ENCODE data around the gene RAD50.
"Not testable (repeated sequence)": the region's sequence is repeated elsewhere in the genome, so short reads cannot be mapped to it uniquely, and the experiment has no call there.

The RAD50 gene

GRCh38 chr5:132540764-132541163 is 16.0 kb upstream of the RAD50 start:
- Histone ChIP-seq H3K9me3 (no peaks in the 10 kb centered on the region), H3K4me3 (ENCODE audit: low read depth, low read length) (no peak overlapping the region), H3K36me3 (no peaks in the 10 kb centered on the region), H3K4me1 (peaks cover 8% of the 10 kb centered on the region), H3K27me3 (no peaks in the 10 kb centered on the region)
- DNase-seq: no peak
- no peak for TF ChIP-seq CTCF (IDR thresholded peaks at IDR 0.05; ENCODE audit: low read depth, low read length)

GRCh38 chr5:132543472-132544201 is 13.1 kb upstream of the RAD50 start, which contains the start of gene IL5:
TSS of gene IL5 (minus strand) at chr5:132543522. CDS start at chr5:132543478, 44 bp downstream.
- DNase-seq: no peak
- no peaks in the 10 kb centered on the region for H3K27me3 ChIP-seq
- H3K9me3 ChIP-seq: no peaks in the 10 kb centered on the region
- TF ChIP-seq CTCF (IDR thresholded peaks at IDR 0.05; ENCODE audit: low read depth, low read length): no peak
- no peak within 1 kb of the TSS for H3K4me3 ChIP-seq (ENCODE audit: low read depth, low read length)
- peaks cover 8% of the 10 kb centered on the region for H3K4me1 ChIP-seq
- no peaks in the 10 kb centered on the region for H3K36me3 ChIP-seq

- no peak for DNase-seq
- Histone ChIP-seq H3K4me1 (no peaks in the 10 kb centered on the region), H3K9me3 (no peaks in the 10 kb centered on the region), H3K4me3 (ENCODE audit: low read depth, low read length) (no peak overlapping the region), H3K27me3 (no peaks in the 10 kb centered on the region), H3K36me3 (no peaks in the 10 kb centered on the region)
- no peak for TF ChIP-seq CTCF (IDR thresholded peaks at IDR 0.05; ENCODE audit: low read depth, low read length)
These were observed 10.7 kb upstream of the RAD50 start for GRCh38 chr5:132546108-132546507.

- no peaks in the 10 kb centered on the region for H3K4me1 ChIP-seq
- H3K27me3 ChIP-seq: no peaks in the 10 kb centered on the region
- no peak for TF ChIP-seq CTCF (IDR thresholded peaks at IDR 0.05; ENCODE audit: low read depth, low read length)
- no peaks in the 10 kb centered on the region for H3K9me3 ChIP-seq
- no peak for DNase-seq
- no peaks in the 10 kb centered on the region for H3K36me3 ChIP-seq
- H3K4me3 ChIP-seq (ENCODE audit: low read depth, low read length): no peak overlapping the region
These were observed 9.5 kb upstream of the RAD50 start for GRCh38 chr5:132547269-132547668.

GRCh38 chr5:132548834-132549233 is 7.9 kb upstream of the RAD50 start:
- not testable (repeated sequence) for DNase-seq; H3K4me3 ChIP-seq (ENCODE audit: low read depth, low read length); H3K36me3 ChIP-seq; H3K9me3 ChIP-seq; H3K27me3 ChIP-seq; H3K4me1 ChIP-seq

- Histone ChIP-seq H3K4me1 (no peaks in the 10 kb centered on the region), H3K9me3 (no peaks in the 10 kb centered on the region), H3K4me3 (ENCODE audit: low read depth, low read length) (no peak overlapping the region), H3K27me3 (no peaks in the 10 kb centered on the region), H3K36me3 (no peaks in the 10 kb centered on the region)
- DNase-seq: no peak
- TF ChIP-seq CTCF (IDR thresholded peaks at IDR 0.05; ENCODE audit: low read depth, low read length): no peak
These were observed 7.2 kb upstream of the RAD50 start for GRCh38 chr5:132549576-132549975.

Data from BE2C (cell line).